IPS-15b (cell line): ENCODE data around the gene SMAD6.

Experiments
- H3K27me3 ChIP-seq: one replicate; pipeline ENCODE4 v1.6.1; 2013; ENCODE audit warnings: low read length; ENCODE audit not compliant: control insufficient read depth, insufficient read depth
- H3K36me3 ChIP-seq: one replicate; pipeline ENCODE4 v1.6.1; 2013; ENCODE audit warnings: low read length; ENCODE audit not compliant: control insufficient read depth, insufficient read depth
- H3K4me1 ChIP-seq: one replicate; pipeline ENCODE4 v1.6.1; 2013; ENCODE audit warnings: mild to moderate bottlenecking, low read length; ENCODE audit not compliant: control insufficient read depth, insufficient read depth
- H3K4me3 ChIP-seq: one replicate; pipeline ENCODE4 v1.5.1; 2013; ENCODE audit warnings: low read depth, low read length
- H3K9ac ChIP-seq: one replicate; pipeline ENCODE4 v1.6.1; 2013; ENCODE audit warnings: low read depth, mild to moderate bottlenecking, low read length
- H3K9me3 ChIP-seq: one replicate; pipeline ENCODE4 v1.6.1; 2013; ENCODE audit warnings: mild to moderate bottlenecking, low read length; ENCODE audit not compliant: control insufficient read depth, insufficient read depth

SMAD6 gene

DNA sequence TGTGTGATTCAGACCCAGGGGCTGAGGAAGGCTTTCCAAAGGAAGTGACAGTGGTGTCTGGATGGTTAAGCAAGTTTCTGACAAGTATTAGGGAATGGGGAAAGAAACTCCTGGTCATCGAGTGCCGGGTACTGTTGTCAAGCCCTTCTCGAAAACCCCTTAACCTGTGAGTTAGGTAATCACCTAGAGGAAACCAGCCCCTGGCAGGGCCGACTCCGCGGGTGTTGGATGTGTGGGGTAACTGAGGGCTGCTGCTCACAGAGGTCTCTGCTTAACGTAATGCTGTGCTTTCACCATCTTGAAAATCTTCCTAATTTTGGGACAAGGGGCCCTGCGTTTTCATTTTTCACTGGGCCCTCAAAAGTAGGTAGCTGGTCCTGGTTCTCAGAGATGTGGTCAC lies 67.0 kb downstream of the SMAD6 start:
- no peak overlapping the region for H3K9ac ChIP-seq
- H3K9me3 ChIP-seq, result no peaks in the 10 kb centered on the region
- no peaks in the 10 kb centered on the region for H3K36me3 ChIP-seq
- H3K27me3 ChIP-seq, result no peaks in the 10 kb centered on the region
- H3K4me3 ChIP-seq, result no peak overlapping the region
- peaks cover 17% of the 10 kb centered on the region for H3K4me1 ChIP-seq

DNA sequence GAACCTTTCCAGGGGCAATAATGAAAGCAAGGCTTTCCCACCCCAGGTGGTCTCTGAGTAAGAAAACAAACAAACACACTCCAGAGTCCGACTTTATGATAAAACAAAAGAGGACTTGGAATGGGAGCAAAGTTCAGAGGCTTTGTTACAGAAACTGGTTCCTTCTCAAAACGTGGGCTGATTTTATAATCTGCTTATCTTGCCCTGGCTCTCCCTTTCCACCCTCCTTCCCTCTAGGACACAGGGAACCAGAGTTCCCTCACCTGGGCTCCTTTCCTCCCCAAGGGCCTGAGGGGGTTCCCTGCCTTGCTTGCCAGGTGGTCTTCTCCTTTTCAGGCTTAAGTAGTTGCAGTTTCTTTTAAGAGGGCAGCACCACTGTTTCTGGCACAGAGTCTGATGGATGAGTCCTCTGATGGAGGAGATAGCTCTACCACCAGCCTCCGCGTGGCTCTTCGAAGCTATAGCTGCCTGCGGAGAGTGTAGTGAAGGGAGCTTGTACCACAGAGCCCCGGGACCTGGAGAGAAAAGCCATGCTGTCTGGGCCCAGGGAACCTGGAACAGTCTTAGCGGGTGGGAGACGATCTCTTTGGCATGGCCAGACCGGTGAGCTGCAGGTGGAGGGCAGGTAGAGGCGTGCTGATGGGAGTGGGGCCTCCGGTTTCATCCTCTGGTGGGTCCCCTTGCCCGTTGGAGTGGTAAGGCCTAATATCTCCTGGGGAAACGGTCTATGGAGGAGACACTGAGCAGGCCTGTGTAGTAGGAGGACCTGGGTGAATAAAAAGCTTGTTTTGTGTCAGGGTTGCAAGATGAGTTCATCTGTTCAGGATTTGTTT lies 68.7 kb downstream of the SMAD6 start:
- no peaks in the 10 kb centered on the region for H3K36me3 ChIP-seq
- H3K4me1 ChIP-seq, result peaks cover 19% of the 10 kb centered on the region
- no peak overlapping the region for H3K4me3 ChIP-seq
- H3K9me3 ChIP-seq, result no peaks in the 10 kb centered on the region
- H3K27me3 ChIP-seq, result no peaks in the 10 kb centered on the region
- H3K9ac ChIP-seq, result no peak overlapping the region

DNA sequence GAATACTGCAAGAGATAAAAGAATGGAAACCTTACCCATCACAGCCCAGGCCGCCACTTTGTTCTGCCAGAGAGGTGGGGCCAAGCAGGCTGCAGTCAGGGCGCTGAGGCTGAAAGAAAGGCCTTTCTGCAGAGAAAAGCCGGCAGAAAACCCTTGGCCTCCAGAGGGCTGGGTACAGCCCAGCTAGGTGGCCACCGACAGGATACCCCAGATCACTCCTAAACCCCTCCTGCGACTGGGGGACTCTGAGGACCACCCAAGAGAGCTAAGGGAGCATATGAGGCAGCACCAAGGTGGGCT lies 69.3 kb downstream of the SMAD6 start:
- H3K4me3 ChIP-seq, result no peak overlapping the region
- H3K27me3 ChIP-seq, result no peaks in the 10 kb centered on the region
- H3K9ac ChIP-seq, result no peak overlapping the region
- H3K4me1 ChIP-seq, result peaks cover 19% of the 10 kb centered on the region
- no peaks in the 10 kb centered on the region for H3K36me3 ChIP-seq
- H3K9me3 ChIP-seq, result no peaks in the 10 kb centered on the region

DNA sequence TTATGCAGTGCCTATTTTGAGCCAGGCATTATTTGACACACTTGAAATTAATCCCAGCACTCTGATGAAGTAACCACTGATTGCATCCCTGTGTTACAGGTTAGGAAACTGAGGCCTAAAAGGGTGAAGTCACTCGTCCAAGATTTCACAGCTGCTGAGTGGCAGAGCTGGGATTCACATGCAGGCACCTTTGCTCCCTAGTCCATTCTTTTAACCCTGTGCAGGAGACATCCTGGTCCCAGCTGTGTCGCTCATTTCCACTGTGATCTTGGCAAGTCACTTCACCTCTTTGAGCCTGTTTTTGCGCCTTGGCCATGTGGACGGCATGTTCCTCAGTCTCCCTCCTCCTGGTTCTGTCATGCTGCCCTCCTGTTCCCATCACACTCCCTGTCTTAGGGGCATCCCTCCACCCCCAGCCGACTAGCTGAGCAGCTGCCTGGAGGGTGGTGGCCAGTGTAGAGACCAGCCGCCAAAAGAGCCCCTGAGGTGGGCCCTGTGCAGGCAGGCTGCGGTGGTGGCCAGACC lies 70.6 kb downstream of the SMAD6 start:
- Histone ChIP-seq H3K9ac (no peak overlapping the region), H3K36me3 (no peaks in the 10 kb centered on the region)

DNA sequence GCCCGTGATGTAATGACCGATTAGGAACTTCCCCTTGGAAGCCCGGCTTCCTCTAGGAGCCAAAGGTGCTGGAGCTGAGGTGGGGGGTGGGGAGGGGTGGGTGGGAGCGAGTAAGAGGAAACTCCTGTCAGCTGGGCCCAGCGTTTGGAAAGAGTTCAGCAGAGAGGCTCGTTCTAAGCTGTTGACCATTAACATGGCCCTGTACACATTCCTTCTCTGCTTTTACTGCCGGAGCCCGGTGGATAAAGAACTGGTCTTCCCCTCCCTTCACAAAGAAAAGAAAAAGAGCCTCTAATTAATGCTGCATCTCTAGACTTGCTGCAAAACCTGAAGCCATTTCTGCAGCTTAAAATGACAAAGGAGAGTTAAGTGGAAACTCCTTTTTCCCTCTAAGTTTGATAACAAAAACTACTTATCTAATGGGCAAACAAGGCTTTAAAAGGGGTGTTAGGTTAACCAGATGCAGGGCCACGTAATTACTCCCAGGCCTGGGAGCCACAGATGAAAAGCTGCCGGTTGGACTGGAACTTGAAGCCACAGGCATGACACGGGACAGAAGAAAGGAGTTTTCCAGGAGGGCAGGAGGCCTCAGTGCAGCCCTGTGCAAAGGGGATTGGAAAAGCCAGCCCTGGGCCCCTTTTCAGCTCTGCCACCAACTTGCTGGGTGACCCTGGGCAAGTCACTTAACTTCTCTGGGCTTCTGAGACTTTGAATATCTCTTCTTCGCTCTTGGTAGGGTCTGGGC lies 71.3 kb downstream of the SMAD6 start:
- H3K9ac ChIP-seq, result no peak overlapping the region
- H3K4me1 ChIP-seq, result peaks cover 19% of the 10 kb centered on the region

More for the DNA sequence above, 70.6 kb downstream of the SMAD6 start:
- Histone ChIP-seq H3K4me3 (no peak overlapping the region), H3K9me3 (no peaks in the 10 kb centered on the region), H3K27me3 (no peaks in the 10 kb centered on the region), H3K4me1 (peaks cover 19% of the 10 kb centered on the region)

DNA sequence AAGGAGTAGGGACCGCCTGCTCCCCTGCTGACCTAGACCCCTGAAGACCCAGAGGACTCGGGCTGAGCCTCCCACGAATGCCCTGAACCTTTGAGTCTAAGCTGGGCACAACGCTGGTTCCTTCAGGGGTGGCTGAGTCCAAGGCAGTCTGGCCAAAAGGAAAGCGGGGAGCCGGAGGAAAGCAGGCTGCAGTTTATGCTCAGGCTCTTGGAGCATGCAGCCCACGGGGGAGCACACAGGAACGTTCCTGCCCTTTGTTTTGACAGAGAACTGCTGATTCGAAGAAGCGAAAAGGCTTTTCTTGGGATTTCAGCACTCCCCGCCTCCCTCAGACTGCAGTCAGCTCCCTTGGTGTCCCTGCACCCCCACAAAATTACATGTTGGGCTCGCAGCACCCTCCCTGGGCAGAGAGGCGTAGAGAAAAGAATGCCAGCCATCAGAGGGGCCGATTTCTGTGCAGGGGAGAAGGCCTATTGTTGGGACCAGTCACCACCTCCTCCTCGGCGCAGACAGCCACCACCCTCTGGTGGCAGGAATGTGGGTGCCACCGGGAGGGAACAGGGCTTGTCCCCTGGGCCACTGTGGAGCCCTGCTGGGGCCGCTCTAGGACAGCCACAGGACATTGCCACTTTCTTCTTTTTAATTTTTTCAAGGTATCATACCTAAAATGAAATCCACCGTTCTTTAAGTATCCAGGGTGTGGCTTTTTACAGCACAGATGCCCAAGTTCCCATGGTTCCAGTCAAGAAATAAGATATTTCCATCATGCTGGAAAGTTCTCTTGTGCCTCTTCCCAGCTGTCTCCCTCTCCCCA lies 72.2 kb downstream of the SMAD6 start:
- Histone ChIP-seq H3K36me3 (no peaks in the 10 kb centered on the region), H3K4me3 (no peak overlapping the region), H3K9me3 (no peaks in the 10 kb centered on the region)

More for the DNA sequence above, 71.3 kb downstream of the SMAD6 start:
- H3K36me3 ChIP-seq, result no peaks in the 10 kb centered on the region
- H3K27me3 ChIP-seq, result no peaks in the 10 kb centered on the region
- no peak overlapping the region for H3K4me3 ChIP-seq
- no peaks in the 10 kb centered on the region for H3K9me3 ChIP-seq

DNA sequence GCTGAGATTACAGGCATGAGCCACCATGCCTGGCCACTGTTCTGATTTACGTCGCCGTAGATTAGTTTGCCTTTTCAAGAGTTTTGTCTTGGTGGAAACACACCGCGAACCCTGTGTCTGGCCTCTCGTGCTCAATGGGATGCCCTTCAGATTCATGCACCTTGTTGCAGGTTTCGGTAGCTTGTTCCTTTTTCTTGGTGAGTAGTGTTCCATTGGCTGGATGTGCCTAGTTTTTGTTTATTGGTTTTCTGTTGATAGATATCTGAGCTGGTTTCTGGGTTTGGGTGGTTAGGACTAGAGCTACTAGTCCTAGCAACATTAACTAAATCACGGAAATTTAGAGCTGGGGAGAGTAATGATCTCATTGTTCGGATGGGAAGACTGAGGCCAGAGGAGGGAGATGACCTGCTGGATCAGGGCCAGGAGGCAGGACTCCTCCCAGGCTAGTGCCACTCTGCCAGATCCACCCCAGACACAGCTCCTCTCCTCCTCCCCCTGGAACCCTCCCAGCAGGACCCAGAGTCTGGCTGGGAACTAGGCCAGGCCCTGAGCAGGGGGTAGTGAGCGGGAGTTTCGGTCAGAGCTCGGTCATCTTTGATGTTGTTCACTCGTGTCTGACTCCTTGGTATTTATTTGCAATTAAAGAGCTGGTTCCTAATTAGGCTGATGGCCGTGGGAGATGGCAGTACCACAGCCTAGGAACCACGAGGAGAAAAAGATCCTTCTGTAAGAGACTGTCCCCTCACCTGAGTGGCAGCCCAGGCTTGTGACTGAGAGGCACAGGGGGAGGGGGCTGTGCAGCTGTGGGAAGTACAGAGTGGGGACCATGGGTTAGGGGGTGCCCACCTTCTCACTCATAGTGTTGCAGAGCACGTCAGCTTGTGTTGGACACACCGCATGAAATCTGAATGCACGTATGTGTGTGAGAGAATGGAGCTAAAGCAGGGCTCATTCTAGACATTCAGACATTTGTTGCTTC lies 73.4 kb downstream of the SMAD6 start:
- Histone ChIP-seq H3K4me1 (peaks cover 15% of the 10 kb centered on the region), H3K4me3 (no peak overlapping the region), H3K27me3 (no peaks in the 10 kb centered on the region), H3K36me3 (no peaks in the 10 kb centered on the region), H3K9ac (no peak overlapping the region), H3K9me3 (no peaks in the 10 kb centered on the region)

More for the DNA sequence above, 72.2 kb downstream of the SMAD6 start:
- Histone ChIP-seq H3K4me1 (peaks cover 19% of the 10 kb centered on the region), H3K9ac (no peak overlapping the region), H3K27me3 (no peaks in the 10 kb centered on the region)

DNA sequence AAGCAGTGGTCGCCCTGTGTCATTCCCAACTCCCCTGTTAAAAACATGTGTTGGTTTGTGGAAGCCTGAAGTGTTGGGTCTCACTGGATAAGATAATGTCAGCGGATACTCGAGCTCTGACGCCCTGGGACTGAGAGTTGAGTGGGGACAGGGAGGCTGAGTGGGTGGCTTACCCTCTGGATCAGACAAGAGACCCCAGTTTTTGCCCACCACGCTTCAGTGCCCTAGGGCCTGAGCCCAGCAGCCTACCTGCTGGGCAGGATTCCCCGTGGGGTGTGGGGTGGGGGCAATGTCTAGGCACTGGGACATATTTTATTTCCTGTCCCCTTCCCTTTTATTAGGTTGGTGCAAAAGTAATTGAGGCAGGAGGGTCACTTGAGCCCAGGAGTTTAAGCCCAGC lies 75.0 kb downstream of the SMAD6 start:
- no peaks in the 10 kb centered on the region for H3K27me3 ChIP-seq
- peaks cover 7% of the 10 kb centered on the region for H3K4me1 ChIP-seq
- H3K36me3 ChIP-seq, result no peaks in the 10 kb centered on the region
- H3K9ac ChIP-seq, result no peak overlapping the region
- no peak overlapping the region for H3K4me3 ChIP-seq
- H3K9me3 ChIP-seq, result no peaks in the 10 kb centered on the region

DNA sequence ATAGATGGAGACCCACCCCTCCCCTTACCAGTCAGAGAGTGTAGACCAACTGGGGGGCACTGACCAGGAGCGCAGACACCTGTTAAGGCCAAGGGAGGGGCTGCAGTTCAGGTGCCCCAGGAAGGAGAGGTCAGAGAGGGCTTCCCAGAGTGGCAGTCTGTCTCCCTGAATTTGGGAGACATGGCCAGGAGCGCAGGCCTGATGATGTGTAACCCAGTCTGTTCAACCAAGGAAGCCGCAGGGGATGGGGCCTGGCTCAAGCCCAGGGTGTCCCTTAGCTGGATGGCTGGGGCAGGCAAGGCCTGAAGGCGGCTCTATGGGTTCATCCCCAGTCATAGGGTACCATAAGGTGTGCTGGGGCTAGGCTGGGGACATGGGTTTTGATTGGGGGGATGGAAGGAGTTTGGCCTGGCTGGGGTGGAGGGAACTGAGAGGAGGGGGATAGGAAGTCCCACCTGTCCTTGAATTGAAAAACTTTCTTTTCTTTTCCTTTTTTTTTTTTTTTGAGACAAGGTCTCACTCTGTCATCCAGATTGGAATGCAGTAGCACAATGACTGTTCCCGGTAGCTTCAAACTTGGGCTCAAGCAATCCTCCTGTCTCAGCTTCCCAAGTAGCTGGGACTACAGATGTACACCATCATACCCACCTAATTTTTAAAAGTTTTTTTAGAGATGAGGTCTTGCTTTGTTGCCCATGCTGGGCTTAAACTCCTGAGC lies 75.7 kb downstream of the SMAD6 start:
- Histone ChIP-seq H3K4me1 (peaks cover 7% of the 10 kb centered on the region), H3K36me3 (no peaks in the 10 kb centered on the region)

DNA sequence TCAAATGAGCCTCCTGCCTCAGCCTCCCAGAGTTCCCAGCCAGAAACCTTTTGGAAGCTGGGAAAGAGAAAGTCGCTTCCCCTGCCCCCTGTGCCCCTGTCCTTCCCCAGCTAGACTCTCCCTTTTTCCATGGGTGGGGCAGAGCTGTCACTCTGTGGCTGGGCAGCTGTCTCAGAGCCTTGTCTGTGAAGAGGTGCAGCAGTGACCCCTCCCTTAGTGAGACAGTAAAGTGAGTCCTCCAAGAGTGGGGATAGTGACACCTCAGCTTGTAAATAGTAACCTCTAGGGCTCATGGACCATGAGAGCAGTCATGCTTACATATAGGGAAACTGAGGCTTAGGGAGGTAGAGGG lies 76.3 kb downstream of the SMAD6 start:
- H3K9ac ChIP-seq, result no peak overlapping the region
- H3K27me3 ChIP-seq, result no peaks in the 10 kb centered on the region
- no peaks in the 10 kb centered on the region for H3K9me3 ChIP-seq
- H3K4me1 ChIP-seq, result peaks cover 5% of the 10 kb centered on the region
- H3K4me3 ChIP-seq, result no peak overlapping the region
- no peaks in the 10 kb centered on the region for H3K36me3 ChIP-seq

More for the DNA sequence above, 75.7 kb downstream of the SMAD6 start:
- no peak overlapping the region for H3K9ac ChIP-seq
- no peaks in the 10 kb centered on the region for H3K27me3 ChIP-seq
- H3K9me3 ChIP-seq, result no peaks in the 10 kb centered on the region
- no peak overlapping the region for H3K4me3 ChIP-seq
